ENCODE data around the gene KCNMA1. TPM values are rescaled to one million over a fixed set of nuclear protein-coding genes. Genes with fewer than 3 reads are reported as not detected.

KCNMA1 gene
- total RNA-seq, 1 experiment from 2014 or later: 0.49 TPM

DNA sequence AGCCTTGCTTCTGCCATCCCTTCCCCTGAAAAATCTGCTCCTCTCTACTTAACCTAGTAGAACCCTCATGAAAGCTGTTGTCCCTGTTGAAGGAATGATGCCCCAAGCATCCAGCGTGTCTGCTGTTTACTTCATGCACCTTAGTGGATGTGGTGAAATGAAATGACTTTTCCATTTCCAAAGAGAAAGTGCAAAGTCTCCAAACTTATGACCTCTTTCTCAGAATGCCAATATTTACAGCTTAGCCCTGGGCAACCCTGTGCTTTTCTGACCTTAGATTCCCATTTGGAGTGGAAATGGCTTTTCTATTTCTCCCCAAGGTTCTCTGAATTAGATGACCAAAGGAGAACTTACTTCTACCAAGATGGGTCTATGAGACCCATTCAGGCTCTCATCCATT, 256.9 kb downstream of the KCNMA1 start:
- no peak for TF ChIP-seq SIN3A (IDR thresholded peaks at IDR 0.05; ENCODE audit: low read depth)
- TF ChIP-seq, protein P1, sequence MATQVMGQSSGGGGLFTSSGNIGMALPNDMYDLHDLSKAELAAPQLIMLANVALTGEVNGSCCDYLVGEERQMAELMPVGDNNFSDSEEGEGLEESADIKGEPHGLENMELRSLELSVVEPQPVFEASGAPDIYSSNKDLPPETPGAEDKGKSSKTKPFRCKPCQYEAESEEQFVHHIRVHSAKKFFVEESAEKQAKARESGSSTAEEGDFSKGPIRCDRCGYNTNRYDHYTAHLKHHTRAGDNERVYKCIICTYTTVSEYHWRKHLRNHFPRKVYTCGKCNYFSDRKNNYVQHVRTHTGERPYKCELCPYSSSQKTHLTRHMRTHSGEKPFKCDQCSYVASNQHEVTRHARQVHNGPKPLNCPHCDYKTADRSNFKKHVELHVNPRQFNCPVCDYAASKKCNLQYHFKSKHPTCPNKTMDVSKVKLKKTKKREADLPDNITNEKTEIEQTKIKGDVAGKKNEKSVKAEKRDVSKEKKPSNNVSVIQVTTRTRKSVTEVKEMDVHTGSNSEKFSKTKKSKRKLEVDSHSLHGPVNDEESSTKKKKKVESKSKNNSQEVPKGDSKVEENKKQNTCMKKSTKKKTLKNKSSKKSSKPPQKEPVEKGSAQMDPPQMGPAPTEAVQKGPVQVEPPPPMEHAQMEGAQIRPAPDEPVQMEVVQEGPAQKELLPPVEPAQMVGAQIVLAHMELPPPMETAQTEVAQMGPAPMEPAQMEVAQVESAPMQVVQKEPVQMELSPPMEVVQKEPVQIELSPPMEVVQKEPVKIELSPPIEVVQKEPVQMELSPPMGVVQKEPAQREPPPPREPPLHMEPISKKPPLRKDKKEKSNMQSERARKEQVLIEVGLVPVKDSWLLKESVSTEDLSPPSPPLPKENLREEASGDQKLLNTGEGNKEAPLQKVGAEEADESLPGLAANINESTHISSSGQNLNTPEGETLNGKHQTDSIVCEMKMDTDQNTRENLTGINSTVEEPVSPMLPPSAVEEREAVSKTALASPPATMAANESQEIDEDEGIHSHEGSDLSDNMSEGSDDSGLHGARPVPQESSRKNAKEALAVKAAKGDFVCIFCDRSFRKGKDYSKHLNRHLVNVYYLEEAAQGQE (IDR thresholded peaks at IDR 0.05; ENCODE audit: low read depth): no peak
- no peak for TF ChIP-seq RAD21 (IDR thresholded peaks at IDR 0.05; ENCODE audit: low read depth)
- TF ChIP-seq ZFX (IDR thresholded peaks at IDR 0.05): no peak
- no peak for TF ChIP-seq JUND (IDR thresholded peaks at IDR 0.05)
- TF ChIP-seq, protein P2, sequence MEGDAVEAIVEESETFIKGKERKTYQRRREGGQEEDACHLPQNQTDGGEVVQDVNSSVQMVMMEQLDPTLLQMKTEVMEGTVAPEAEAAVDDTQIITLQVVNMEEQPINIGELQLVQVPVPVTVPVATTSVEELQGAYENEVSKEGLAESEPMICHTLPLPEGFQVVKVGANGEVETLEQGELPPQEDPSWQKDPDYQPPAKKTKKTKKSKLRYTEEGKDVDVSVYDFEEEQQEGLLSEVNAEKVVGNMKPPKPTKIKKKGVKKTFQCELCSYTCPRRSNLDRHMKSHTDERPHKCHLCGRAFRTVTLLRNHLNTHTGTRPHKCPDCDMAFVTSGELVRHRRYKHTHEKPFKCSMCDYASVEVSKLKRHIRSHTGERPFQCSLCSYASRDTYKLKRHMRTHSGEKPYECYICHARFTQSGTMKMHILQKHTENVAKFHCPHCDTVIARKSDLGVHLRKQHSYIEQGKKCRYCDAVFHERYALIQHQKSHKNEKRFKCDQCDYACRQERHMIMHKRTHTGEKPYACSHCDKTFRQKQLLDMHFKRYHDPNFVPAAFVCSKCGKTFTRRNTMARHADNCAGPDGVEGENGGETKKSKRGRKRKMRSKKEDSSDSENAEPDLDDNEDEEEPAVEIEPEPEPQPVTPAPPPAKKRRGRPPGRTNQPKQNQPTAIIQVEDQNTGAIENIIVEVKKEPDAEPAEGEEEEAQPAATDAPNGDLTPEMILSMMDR (IDR thresholded peaks at IDR 0.05 in 2 of 3, conservative IDR thresholded peaks at IDR 0.05 in 1 of 3; ENCODE audit: borderline replicate concordance in 1 of 3, insufficient read depth in 1 of 3, low read depth in 2 of 3, low read length in 2 of 3): no peak
- no peak for TF ChIP-seq SP1 (IDR thresholded peaks at IDR 0.05; ENCODE audit: low read depth)
- no peak for TF ChIP-seq EZH2phosphoT487 (IDR thresholded peaks at IDR 0.05; ENCODE audit: borderline replicate concordance)
- no peak for TF ChIP-seq TCF7L2 (IDR thresholded peaks at IDR 0.05; ENCODE audit: borderline replicate concordance, extremely low read depth, insufficient read depth, insufficient read length)
- TF ChIP-seq, protein P3, sequence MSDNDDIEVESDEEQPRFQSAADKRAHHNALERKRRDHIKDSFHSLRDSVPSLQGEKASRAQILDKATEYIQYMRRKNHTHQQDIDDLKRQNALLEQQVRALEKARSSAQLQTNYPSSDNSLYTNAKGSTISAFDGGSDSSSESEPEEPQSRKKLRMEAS (IDR thresholded peaks at IDR 0.05): no peak
- no peak for TF ChIP-seq ELF1 (IDR thresholded peaks at IDR 0.05; ENCODE audit: borderline replicate concordance, low read depth)
- no peak for TF ChIP-seq CEBPB (IDR thresholded peaks at IDR 0.05; ENCODE audit: low read depth)
- TF ChIP-seq CBX3 (IDR thresholded peaks at IDR 0.05; ENCODE audit: low read depth): no peak
- TF ChIP-seq, protein P4, sequence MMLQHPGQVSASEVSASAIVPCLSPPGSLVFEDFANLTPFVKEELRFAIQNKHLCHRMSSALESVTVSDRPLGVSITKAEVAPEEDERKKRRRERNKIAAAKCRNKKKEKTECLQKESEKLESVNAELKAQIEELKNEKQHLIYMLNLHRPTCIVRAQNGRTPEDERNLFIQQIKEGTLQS (IDR thresholded peaks at IDR 0.05): no peak
- no peak for TF ChIP-seq POLR2A (IDR thresholded peaks at IDR 0.05; ENCODE audit: borderline replicate concordance, extremely low read depth, insufficient read depth, insufficient read length)
- Histone ChIP-seq H3K4me3 (replicated peaks in 1 of 2; ENCODE audit: low read depth in 1 of 2, low read length in 2 of 2) (no peak overlapping the region), H3K9me2 (ENCODE audit: insufficient read depth) (no peaks in the 10 kb centered on the region), H4K20me1 (ENCODE audit: insufficient read depth) (no peaks in the 10 kb centered on the region), H3K27ac (ENCODE audit: low read depth, low read length) (no peak overlapping the region), H2AFZ (ENCODE audit: low read depth, low read length, poor library complexity, severe bottlenecking) (no peak overlapping the region), H3K36me3 (ENCODE audit: control insufficient read depth in 1 of 2, insufficient read depth in 2 of 2, low read length in 2 of 2) (no peaks in the 10 kb centered on the region), H3K27me3 (ENCODE audit: insufficient read depth, low read length) (peaks cover 23% of the 10 kb centered on the region; the same call in 1 of the 2 replicates), H3K4me2 (ENCODE audit: low read length) (no peak overlapping the region), H3K9me3 (ENCODE audit: control insufficient read depth in 1 of 2, insufficient read depth in 1 of 2, low read depth in 1 of 2, low read length in 2 of 2) (no peaks in the 10 kb centered on the region), H3K4me1 (ENCODE audit: control insufficient read depth in 1 of 2, insufficient read depth in 2 of 2, low read length in 2 of 2) (no peaks in the 10 kb centered on the region), H3K79me2 (ENCODE audit: insufficient read depth, low read length) (no peaks in the 10 kb centered on the region), H3K9ac (ENCODE audit: low read length) (no peak overlapping the region)
- BruUV-seq (replicated peaks): no TSS peak
- intact Hi-C loops (cut with micrococcal nuclease): no loop called here
- ChIA-PET POLR2A (no interaction called here), CTCF (no interaction called here), RAD21 (ENCODE audit: low non-redundant PET in 1 of 2, low total read pairs in 2 of 2, uncharacterized antibody in 2 of 2, unreplicated experiment in 2 of 2) (no interaction called here)
- no peak for DNase-seq (ENCODE audit: low read depth, low spot score)
- no peak for ATAC-seq

Data from HCT116 (cell line).